CD4-positive, alpha-beta T cell treated with Interleukin-15 for 4 hours (primary cell): ENCODE data around the gene SLF2.
"Not testable (repeated sequence)": the region's sequence is repeated elsewhere in the genome, so short reads cannot be mapped to it uniquely, and the experiment has no call there.

ENCODE experiments used
- DNase-seq: peaks from one replicate; pipeline ENCODE4 v3.0.0-alpha.2; 2020; ENCODE audit warnings: low spot score

SLF2 gene

GRCh38 chr10:100879741-100880360, 32.9 kb upstream of the SLF2 start:
- no peak for DNase-seq

- DNase-seq, result no peak
These were observed 31.1 kb upstream of the SLF2 start for GRCh38 chr10:100881556-100882213.

- DNase-seq, result no peak
These were observed 30.5 kb upstream of the SLF2 start for GRCh38 chr10:100882252-100882651.

GRCh38 chr10:100882671-100883311, 30.0 kb upstream of the SLF2 start:
- DNase-seq, result no peak

GRCh38 chr10:100883312-100883821, 29.4 kb upstream of the SLF2 start:
- DNase-seq, result no peak

- not testable (repeated sequence) for DNase-seq
These were observed 27.2 kb upstream of the SLF2 start for GRCh38 chr10:100885611-100886010.

GRCh38 chr10:100886091-100886490, 26.7 kb upstream of the SLF2 start:
- no peak for DNase-seq

- DNase-seq, result no peak
These were observed 26.2 kb upstream of the SLF2 start for GRCh38 chr10:100886521-100886920.

GRCh38 chr10:100886963-100887362, 25.8 kb upstream of the SLF2 start:
- no peak for DNase-seq

GRCh38 chr10:100887761-100888296, 24.9 kb upstream of the SLF2 start:
- DNase-seq, result no peak

- no peak for DNase-seq
These were observed 23.8 kb upstream of the SLF2 start for GRCh38 chr10:100888957-100889356.

GRCh38 chr10:100889546-100889945, 23.2 kb upstream of the SLF2 start:
- DNase-seq, result no peak

GRCh38 chr10:100890141-100890672, 22.6 kb upstream of the SLF2 start:
- DNase-seq, result no peak

- no peak for DNase-seq
These were observed 22.0 kb upstream of the SLF2 start for GRCh38 chr10:100890673-100891317.

GRCh38 chr10:100894033-100894432, 18.7 kb upstream of the SLF2 start:
- no peak for DNase-seq

GRCh38 chr10:100894589-100895294, 18.0 kb upstream of the SLF2 start:
- no peak for DNase-seq

- DNase-seq, result no peak
These were observed 17.4 kb upstream of the SLF2 start for GRCh38 chr10:100895346-100895745.

- DNase-seq, result no peak
These were observed 16.9 kb upstream of the SLF2 start for GRCh38 chr10:100895896-100896295.

- no peak for DNase-seq
These were observed 15.8 kb upstream of the SLF2 start for GRCh38 chr10:100896876-100897461.

- DNase-seq, result no peak
These were observed 14.8 kb upstream of the SLF2 start for GRCh38 chr10:100897976-100898375.

- no peak for DNase-seq
These were observed 13.6 kb upstream of the SLF2 start for GRCh38 chr10:100899171-100899570.
